COLO829 (cell line): ENCODE measurements around the gene TMEM35B.
"Not testable (repeated sequence)": the region's sequence is repeated elsewhere in the genome, so short reads cannot be mapped to it uniquely, and the experiment has no call there.

Experiments
- DNase-seq: peaks from one replicate; pipeline ENCODE4 v3.0.0; 2012; ENCODE audit warnings: low spot score

The TMEM35B gene

GRCh38 chr1:34984793-34985608, at the start of gene TMEM35B:
Gene TMEM35B, minus strand, starts transcription at chr1:34985347. Its CDS starts 42 bp downstream, at chr1:34985305.
- DNase-seq = no peak

- DNase-seq = no peak
Measured at GRCh38 chr1:35033346-35033745, 48.2 kb upstream of the TMEM35B start.

- DNase-seq = no peak
Measured at GRCh38 chr1:35032384-35032739, 47.2 kb upstream of the TMEM35B start.

DNA sequence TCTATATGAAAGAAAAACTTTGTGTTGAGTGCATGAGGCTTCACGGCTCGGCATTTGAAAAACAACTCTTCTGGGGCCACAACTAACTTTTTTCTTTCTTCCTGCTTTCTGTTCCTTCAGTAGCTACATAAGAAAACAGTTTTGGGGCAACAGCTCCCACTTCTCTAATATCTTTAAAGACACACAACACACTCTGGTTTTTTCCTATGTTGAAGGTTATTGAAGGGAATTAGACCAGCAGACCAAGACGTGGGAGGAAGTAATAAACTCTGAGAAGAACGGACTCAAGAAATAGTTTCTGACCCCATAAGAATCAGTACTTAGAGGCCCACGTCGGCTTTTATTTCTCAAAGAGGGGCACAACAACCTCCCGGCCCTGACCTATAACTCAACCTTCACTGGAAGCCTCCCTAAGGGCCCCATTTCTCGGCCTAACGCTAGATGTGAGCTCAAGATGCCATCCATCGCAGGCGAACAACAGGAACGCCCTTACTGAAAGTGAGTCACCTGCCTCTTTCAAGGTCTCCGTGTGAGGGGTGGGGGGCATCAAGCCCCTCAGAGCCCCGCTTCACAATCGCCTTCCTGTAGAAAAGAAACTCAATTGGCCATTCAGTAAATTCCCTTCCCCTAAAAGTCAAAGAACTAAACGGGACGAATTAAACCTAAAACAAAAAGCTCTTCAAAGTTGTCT, 45.8 kb upstream of the TMEM35B start:
- DNase-seq = no peak

DNA sequence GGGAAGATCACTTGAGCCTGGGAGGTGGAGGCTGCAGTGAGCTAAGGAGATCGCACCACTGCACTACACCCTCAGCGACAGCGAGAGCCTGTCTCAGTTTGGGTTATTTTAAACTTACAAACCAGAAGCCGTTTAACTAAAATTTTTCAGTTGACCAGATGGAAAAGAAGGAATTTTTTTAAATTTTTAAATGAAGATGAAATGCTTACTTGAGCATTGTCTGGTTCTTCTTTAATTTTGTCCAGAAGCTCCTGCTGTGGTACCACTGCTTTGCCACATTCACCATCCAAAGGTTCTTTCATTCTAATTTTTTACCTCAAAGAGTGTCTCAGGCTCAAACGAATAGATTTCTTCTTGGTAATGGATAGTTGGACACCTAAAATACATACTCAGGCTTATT, 45.2 kb upstream of the TMEM35B start:
- no peak for DNase-seq

- DNase-seq = no peak
Measured at GRCh38 chr1:35029761-35030160, 44.6 kb upstream of the TMEM35B start.

DNA sequence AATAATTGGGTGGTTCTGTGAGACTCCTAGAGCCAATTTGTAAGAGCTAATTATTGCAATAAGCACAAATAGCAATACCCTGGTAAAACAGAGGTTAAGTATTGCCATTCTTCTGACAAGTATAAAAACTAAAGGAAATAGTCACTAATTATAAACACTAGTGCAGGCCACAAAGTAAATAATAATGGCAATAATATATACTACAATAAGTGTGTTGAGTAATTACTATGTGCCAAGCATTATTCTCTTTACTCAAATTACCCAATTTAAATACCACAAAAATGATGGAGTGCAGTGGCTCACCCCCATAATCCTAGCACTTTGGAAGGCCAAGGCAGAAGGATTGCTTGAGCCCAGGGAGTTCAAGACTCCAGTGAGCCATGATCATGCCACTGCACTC, 31.3 kb upstream of the TMEM35B start:
- DNase-seq = no peak

DNA sequence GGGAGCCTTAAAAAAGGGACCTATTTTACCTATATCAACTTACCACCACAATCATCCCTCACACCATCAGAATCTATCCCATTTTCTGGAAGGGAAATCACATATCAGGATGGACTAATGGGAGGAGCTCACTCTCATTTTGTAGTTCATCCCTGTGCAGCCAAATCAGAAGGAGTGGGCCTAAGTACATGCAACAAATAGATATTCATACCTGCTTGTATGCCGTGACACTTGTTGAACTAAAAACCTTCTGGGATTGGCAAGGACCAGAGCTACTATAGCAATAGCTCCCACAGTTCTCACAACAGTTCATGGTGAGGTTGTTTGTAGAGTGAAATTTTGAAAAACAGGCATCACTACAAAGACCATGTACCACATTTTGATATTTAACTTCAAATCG, 29.3 kb upstream of the TMEM35B start:
- no peak for DNase-seq

DNA sequence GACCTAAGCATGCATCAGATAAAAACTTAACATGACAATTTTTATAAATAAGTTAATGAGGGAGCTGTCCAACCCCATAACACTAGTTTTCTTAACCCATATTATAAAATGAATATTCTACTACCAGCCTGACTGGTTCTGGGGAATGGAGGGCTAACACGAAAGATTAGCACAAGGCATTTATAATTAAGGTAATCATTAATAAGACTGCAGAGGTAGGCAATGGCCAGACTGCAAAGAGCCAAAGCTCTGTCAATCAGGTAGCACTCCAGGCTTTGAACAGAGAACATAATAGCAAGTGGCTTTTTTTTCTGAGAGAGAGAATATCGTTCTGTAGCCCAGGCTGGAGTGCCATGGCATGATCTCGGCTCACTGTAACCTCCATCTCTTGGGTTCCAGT, 20.6 kb upstream of the TMEM35B start:
- DNase-seq = no peak

- no peak for DNase-seq
Measured at GRCh38 chr1:35001743-35002142, 16.6 kb upstream of the TMEM35B start.

GRCh38 chr1:34994878-34995277, 9.7 kb upstream of the TMEM35B start:
- no peak for DNase-seq

DNA sequence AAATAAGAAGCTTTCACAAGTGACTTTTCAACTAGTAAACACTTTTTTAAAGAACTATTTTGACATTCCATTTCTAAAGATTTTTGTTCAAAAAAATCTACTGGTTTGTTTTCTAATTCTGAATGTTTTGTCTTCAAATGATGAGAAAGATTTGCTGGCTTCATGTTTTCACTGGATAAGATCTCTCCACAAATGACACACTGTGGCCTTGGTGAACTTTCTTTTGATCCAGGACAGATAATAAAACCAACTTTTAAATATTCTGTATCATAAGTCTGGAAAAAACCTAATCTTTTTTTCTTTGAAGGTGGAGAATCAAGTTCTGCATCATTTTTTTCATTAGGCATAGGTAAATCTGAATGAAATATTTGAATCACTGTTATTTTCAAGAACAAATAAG, 3.4 kb upstream of the TMEM35B start:
- no peak for DNase-seq

- no peak for DNase-seq
Measured at GRCh38 chr1:34988147-34988546, 3.0 kb upstream of the TMEM35B start.

DNA sequence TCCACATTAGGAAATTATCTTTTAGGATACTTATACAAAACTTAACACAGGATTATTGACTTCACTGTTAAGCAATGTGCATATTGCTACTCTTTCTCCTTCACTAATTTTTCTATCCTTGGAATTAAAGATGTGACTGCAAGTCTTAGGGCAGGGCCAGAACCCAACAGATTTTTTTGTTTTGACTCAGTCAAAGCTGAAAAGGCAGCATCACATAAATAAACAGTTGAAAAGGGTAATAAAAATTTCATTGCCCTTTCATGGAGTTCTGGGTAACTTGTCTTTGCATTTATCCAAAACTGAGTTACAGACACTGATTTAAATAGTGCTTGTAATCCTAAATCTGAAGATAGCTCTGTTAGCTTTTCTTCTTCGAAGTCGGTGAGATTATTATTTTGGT, 1.9 kb upstream of the TMEM35B start:
- no peak for DNase-seq

DNA sequence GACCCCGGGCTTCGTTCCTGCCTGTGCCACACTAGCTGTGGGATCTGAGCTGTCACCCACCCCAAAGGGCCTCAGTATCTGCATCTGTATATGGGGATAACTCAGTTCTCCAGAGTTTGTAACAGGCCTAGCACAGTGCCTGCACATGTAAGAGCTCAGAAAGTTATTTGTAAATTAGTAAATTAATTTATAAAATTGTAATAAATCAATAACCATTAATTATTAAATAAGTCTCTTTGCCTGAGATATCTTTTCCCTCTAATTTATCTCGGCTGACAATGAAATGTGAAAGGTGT, 410 bp upstream of the TMEM35B start:
- DNase-seq = not testable (repeated sequence)

DNA sequence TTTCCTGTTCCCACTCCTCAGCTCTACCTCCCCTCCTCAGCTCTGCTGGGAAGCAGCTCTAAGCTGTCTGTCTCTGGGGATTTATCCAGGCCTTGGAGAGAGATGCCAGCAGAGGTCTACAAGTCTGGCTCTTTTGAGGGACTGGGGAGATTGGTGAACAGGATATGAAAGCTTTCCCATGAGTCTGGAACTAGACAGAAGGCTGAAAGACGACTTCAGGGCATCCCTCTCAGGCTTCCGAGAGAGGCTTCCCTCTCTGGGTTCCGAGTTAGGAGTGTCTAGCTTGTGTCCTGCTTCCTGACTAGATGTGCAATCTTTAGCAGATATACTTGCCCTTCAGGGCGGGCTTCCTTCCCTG, 733 bp downstream of the TMEM35B start:
- DNase-seq = no peak

- no peak for DNase-seq
Measured at GRCh38 chr1:34983700-34984355, 1.3 kb downstream of the TMEM35B start.

GRCh38 chr1:34982820-34983376, 2.2 kb downstream of the TMEM35B start:
- DNase-seq = no peak

DNA sequence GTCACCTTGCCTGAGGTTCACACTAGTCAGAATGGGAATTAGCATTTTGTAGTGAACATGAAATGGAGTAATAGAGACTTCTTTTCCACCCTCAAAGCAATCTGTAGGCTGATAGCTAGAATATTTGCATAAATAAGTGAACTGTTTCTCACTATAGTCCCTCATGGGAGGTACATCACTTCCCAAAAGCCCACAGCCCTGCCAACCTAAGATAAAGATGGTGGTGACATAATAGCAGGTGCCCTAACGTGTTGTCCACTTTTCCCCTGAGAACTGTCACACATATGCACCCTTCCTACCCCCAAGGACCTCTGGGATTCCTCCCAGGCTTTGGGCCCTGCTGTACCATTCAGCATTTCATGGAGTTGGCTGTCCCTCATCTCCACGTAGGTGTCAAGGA, 4.4 kb downstream of the TMEM35B start:
- DNase-seq = no peak

- DNase-seq = no peak
Measured at GRCh38 chr1:34978921-34979320, 6.2 kb downstream of the TMEM35B start.

- DNase-seq = no peak
Measured at GRCh38 chr1:34977858-34978257, 7.3 kb downstream of the TMEM35B start.

DNA sequence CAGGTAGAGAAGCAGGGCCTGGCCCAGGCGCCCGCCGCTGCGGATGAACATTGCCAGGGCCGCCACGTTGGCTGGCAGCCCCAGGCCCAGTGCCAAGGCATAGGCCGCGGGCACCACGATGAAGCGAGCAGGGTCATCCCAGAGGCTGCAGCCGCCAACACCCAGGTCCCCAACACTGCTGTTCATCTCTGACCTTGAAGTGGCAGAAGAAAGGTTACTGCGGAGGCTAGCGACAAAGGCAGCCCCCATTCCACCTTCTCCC, 8.0 kb downstream of the TMEM35B start:
- no peak for DNase-seq

DNA sequence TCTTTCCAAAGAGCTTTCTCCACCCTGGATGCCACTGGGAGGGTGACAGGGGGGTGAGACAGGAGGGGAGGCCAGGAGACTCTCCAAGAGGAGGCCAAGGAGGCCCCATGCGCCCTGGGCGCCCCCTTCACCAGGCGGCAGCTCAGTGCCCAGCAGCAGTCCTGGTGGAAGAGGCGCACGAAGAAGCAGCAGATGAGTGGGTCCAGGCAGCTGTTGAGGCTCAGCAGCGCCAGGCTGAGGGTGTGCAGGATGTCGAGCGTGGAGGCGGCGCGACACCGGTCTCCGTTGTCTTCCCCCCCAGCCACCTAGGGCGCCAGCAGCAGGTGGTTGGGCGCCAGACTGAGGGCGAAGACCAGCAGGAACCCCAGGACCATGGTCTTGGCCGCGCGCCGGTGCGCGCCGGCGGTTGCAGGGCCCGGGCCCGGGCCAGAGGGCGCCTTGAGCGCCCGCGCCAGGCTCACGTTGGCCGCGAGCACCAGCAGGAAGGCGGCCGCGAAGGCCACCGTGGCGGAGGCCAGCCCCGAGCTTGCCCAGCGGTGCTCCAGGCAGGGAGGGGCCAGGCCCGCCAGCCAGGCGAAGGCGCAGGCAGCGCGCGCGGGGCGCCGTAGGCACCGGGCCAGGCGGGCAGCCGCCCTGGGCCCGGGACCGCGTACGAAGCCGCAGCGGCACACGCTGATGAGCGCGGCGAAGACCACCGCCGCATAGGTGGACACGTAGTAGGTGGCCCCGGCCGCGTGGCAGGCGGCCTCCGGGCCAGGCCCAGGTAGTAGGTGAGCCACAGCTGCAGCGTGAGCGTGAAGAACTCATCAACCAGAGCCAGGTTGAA, 8.6 kb downstream of the TMEM35B start:
- no peak for DNase-seq
